Suppressor macrophage treated with lipopolysaccharide for 4 hours (primary cell): Measurements from ENCODE around the gene FBXL12.
"Not testable (repeated sequence)": the region's sequence is repeated elsewhere in the genome, so short reads cannot be mapped to it uniquely, and the experiment has no call there.

Source experiments
- DNase-seq: peaks from one replicate; pipeline ENCODE4 v3.0.0-alpha.2; 2020

FBXL12 gene

GRCh38 chr19:9791073-9791367 lies 27.9 kb downstream of the FBXL12 start:
- DNase-seq, result not testable (repeated sequence)

DNA sequence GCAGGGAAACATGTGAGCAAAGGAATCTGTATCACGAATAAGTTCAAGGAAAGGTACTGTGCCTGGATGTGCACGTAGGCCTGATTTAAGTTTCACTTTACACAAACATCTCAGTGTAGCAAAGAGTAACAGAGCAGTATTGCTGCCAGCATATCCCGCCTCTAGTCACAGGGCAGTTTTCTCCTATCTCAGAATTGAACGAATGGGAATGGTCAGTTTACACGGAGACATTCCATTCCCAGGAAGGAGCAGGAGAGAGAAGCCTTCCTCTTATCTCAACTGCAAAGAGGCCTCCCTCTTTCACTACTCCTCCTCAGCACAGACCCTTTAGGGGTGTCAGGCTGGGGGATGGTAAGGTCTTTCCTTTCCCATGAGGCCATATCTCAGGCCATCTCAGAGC lies 29.3 kb downstream of the FBXL12 start:
- not testable (repeated sequence) for DNase-seq

GRCh38 chr19:9789066-9789465 lies 29.8 kb downstream of the FBXL12 start:
- no peak for DNase-seq

DNA sequence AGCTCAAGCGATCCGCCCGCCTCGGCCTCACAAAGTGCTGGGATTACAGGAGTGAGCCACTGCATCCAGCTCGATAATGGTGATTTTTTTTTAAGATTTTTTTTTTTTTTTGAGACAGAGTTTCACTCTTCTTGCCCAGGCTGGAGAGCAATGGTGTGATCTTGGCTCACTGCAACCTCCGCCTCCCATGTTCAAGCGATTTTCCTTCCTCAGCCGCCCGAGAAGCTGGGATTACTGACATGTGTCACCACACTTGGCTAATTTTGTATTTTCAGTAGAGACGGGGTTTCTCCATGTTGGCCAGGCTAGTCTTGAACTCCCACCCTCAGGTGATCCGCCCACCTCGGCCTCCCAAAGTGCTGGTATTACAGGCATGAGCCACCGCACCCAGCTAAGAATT lies 30.3 kb downstream of the FBXL12 start:
- DNase-seq, result not testable (repeated sequence)

DNA sequence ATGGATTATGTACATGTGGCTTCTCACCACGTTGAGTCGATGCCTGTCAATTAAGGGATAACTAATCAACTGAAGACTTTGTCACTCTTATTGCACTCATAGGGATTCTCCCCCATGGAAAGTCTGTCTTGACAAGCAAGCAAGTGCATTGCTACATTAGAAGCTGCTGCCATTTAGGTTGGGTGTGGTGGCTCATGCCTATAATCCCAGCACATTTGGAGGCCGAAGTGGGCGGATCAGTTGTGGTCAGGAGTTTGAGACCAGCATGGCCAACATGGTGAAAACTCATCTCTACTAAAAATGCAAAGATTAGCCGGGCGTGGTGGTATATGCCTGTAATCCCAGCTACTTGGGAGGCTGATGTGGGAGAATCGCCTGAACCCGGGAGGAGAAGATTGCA lies 32.1 kb downstream of the FBXL12 start:
- no peak for DNase-seq

GRCh38 chr19:9786342-9786741 lies 32.5 kb downstream of the FBXL12 start:
- DNase-seq, result no peak

GRCh38 chr19:9785367-9786331 lies 33.2 kb downstream of the FBXL12 start:
- DNase-seq, result peak; percentile 96

- DNase-seq, result not testable (repeated sequence)
These were observed 34.7 kb downstream of the FBXL12 start for GRCh38 chr19:9784163-9784496.

DNA sequence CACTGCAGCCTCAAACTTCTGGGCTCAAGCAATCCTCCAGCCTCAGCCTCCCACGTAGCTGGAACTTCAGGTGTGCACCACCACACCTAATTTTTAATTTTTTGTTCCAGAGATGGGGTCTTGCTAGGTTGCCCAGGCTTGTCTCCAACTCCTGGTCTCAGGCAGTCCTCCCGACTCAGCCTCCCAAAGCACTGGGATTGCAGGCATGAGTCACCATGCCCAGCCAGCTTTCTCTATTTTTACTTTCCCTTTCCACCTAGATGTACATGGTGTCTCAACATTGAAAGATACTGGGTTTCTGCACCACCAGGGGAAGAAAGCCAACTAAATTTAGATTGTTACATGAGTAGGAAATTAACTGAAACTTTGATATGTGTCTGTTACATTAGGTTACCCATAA lies 36.5 kb downstream of the FBXL12 start:
- DNase-seq, result peak; percentile 71

DNA sequence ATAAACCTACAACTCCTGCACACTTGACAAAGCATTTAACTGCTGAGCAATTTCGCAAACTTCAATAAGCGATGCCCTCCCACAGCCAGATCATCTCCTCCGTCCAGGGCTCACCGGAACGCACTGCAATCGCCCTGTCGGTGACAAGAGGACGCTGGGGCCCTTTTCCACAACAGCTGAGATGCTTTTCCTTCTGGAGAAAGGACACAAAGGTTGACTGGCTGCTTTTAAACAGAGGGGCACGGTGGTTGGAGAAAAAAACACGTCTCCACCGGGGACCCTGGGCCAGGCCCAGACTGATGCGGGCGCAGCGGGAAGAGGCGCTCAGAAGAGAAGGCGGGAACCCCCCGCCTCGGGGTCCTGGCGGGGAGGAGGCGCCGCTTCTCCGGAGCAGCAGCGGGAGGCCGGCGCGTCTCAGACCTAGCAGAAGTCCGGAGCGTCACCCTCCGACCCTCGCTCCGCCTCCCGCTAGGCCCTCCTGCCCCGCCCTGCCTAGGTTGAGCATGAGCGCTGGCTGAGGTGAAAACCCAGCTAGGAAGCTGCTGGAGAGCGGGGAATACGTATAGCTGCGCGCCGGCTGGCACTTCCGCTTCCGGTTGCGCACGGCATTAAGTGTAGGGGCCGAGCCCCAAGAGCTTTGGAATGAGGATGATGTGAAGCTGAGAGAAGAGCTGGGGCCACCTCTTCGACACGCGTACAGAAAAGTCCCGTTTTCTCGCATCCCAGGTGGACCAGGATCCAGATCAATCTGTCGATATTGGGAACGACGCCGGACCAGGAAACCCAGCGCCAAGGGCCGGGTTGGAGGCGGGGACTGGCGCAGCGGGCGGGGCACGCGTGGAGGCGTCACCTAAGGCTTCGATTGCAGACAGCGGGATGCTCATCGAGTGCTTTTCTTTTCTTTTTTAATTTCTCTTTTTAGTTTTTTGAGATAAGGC lies 50.4 kb downstream of the FBXL12 start, which contains the start of gene ZNF846:
TSS of gene ZNF846 (minus strand) at position 564 of the 938 bp plus-strand sequence. CDS start 3,788 bp downstream, outside the sequence.
- DNase-seq, result peak; percentile 97
